DND-41 (cell line): ENCODE results near the gene DTNB.

ENCODE experiments used
- ATAC-seq: fragments of 200-7000 bp; cut with Tn5 transposase; 3 replicates; pipeline ENCODE4 v1.9.1; 2021; ENCODE audit warnings: low read depth; ENCODE audit not compliant: insufficient read depth
- DNase-seq: peaks from one replicate; pipeline ENCODE4 v3.0.0-alpha.2; 2020
- H2AFZ ChIP-seq: 2 replicates; pipeline ENCODE4 v1.6.0; 2012; ENCODE audit warnings: low read depth, low read length
- H3K27ac ChIP-seq: 2 replicates; pipeline ENCODE4 v1.5.1; 2012; ENCODE audit warnings: low read length, inconsistent platforms
- H3K27me3 ChIP-seq: fragments of 200-600 bp; sonication (generic); 2 replicates; pipeline ENCODE4 v1.6.0; 2012; ENCODE audit warnings: low read length, mild to moderate bottlenecking, inconsistent platforms; ENCODE audit not compliant: insufficient read depth, poor library complexity
- H3K36me3 ChIP-seq: 2 replicates; pipeline ENCODE4 v1.5.1; 2012; ENCODE audit warnings: low read length, inconsistent platforms; ENCODE audit not compliant: insufficient read depth
- H3K4me1 ChIP-seq: 2 replicates; pipeline ENCODE4 v1.5.1; 2012; ENCODE audit warnings: mild to moderate bottlenecking, low read length; ENCODE audit not compliant: insufficient read depth
- H3K4me2 ChIP-seq: 2 replicates; pipeline ENCODE4 v1.6.0; 2012; ENCODE audit warnings: mild to moderate bottlenecking, moderate library complexity, low read length, inconsistent platforms; ENCODE audit not compliant: insufficient read depth
- H3K4me3 ChIP-seq, 2 experiments: fragments of 200-600 bp in 1 of 2; shearing (Covaris generic) in 1 of 2; 2 replicates each; pipeline ENCODE4 v1.5.1; 2012 to 2016; ENCODE audit warnings: inconsistent platforms in 2 of 2, low read length in 2 of 2, mild to moderate bottlenecking in 2 of 2, low read depth in 1 of 2, moderate library complexity in 1 of 2
- H3K79me2 ChIP-seq: 2 replicates; pipeline ENCODE4 v1.6.0; 2012; ENCODE audit warnings: low read length, inconsistent platforms; ENCODE audit not compliant: insufficient read depth
- H3K9ac ChIP-seq: 2 replicates; pipeline ENCODE4 v1.6.0; 2012; ENCODE audit warnings: low read depth, mild to moderate bottlenecking, inconsistent platforms, low read length, moderate library complexity
- H3K9me3 ChIP-seq: 2 replicates; pipeline ENCODE4 v1.5.1; 2012; ENCODE audit warnings: low read length, moderate library complexity, mild to moderate bottlenecking, inconsistent platforms; ENCODE audit not compliant: insufficient read depth, severe bottlenecking
- H4K20me1 ChIP-seq: 2 replicates; pipeline ENCODE4 v1.6.0; 2012; ENCODE audit warnings: low read length; ENCODE audit not compliant: insufficient read depth
- CTCF ChIP-seq: IDR thresholded peaks from 2 replicates; pipeline ENCODE4 v1.5.1; 2012; ENCODE audit warnings: borderline replicate concordance, low read length, moderate library complexity, mild to moderate bottlenecking; ENCODE audit not compliant: poor library complexity, severe bottlenecking; ENCODE audit errors: extremely low read depth
- EZH2 ChIP-seq: IDR thresholded peaks from 3 replicates; pipeline ENCODE4 v1.6.1; 2012; ENCODE audit warnings: borderline replicate concordance, low read depth, mild to moderate bottlenecking, moderate library complexity, low read length, inconsistent platforms; ENCODE audit not compliant: severe bottlenecking

Gene DTNB

GRCh38 chr2:25387876-25388449 lies 285.4 kb downstream of the DTNB start:
- DNase-seq (no peak), ATAC-seq (no peak)
- H3K36me3 ChIP-seq: no peaks in the 10 kb centered on the region
- H4K20me1 ChIP-seq: no peaks in the 10 kb centered on the region
- H3K9me3 ChIP-seq: no peaks in the 10 kb centered on the region
- H3K27me3 ChIP-seq: no peaks in the 10 kb centered on the region
- H3K27ac ChIP-seq: no peak overlapping the region
- no peaks in the 10 kb centered on the region for H3K79me2 ChIP-seq
- H3K9ac ChIP-seq: no peak overlapping the region
- no peak for TF ChIP-seq EZH2
- H3K4me3 ChIP-seq: no peak overlapping the region
- no peaks in the 10 kb centered on the region for H3K4me1 ChIP-seq
- no peak overlapping the region for H2AFZ ChIP-seq
- no peak overlapping the region for H3K4me2 ChIP-seq

GRCh38 chr2:25386971-25387875 lies 286.2 kb downstream of the DTNB start:
- ATAC-seq (no peak), DNase-seq (no peak)
- TF ChIP-seq EZH2: no peak
- TF ChIP-seq CTCF: no peak
- no peaks in the 10 kb centered on the region for H3K36me3 ChIP-seq
- H3K79me2 ChIP-seq: no peaks in the 10 kb centered on the region
- no peaks in the 10 kb centered on the region for H3K27me3 ChIP-seq
- no peak overlapping the region for H3K4me2 ChIP-seq
- no peak overlapping the region for H3K4me3 ChIP-seq
- no peaks in the 10 kb centered on the region for H4K20me1 ChIP-seq
- no peaks in the 10 kb centered on the region for H3K4me1 ChIP-seq
- no peaks in the 10 kb centered on the region for H3K9me3 ChIP-seq
- no peak overlapping the region for H3K27ac ChIP-seq
- H2AFZ ChIP-seq: no peak overlapping the region
- H3K9ac ChIP-seq: no peak overlapping the region

GRCh38 chr2:25385910-25386309 lies 287.5 kb downstream of the DTNB start:
- H3K27me3 ChIP-seq: no peaks in the 10 kb centered on the region
- no peak overlapping the region for H3K9ac ChIP-seq
- no peak overlapping the region for H3K4me3 ChIP-seq
- no peaks in the 10 kb centered on the region for H4K20me1 ChIP-seq
- no peaks in the 10 kb centered on the region for H3K4me1 ChIP-seq
- H2AFZ ChIP-seq: no peak overlapping the region
- DNase-seq (no peak), ATAC-seq (no peak)
- TF ChIP-seq CTCF (no peak), EZH2 (no peak)
- no peaks in the 10 kb centered on the region for H3K9me3 ChIP-seq
- H3K27ac ChIP-seq: no peak overlapping the region
- H3K79me2 ChIP-seq: no peaks in the 10 kb centered on the region
- no peaks in the 10 kb centered on the region for H3K36me3 ChIP-seq
- no peak overlapping the region for H3K4me2 ChIP-seq

GRCh38 chr2:25383806-25384205 lies 289.6 kb downstream of the DTNB start:
- Histone ChIP-seq H3K9ac (no peak overlapping the region), H3K27ac (no peak overlapping the region), H3K79me2 (no peaks in the 10 kb centered on the region), H3K27me3 (no peaks in the 10 kb centered on the region), H4K20me1 (0 out of 2 replicates have a peak, but pooled peaks cover 2% of the 10 kb centered on the region), H3K4me2 (no peak overlapping the region), H3K9me3 (no peaks in the 10 kb centered on the region), H2AFZ (no peak overlapping the region), H3K4me3 (no peak overlapping the region), H3K36me3 (no peaks in the 10 kb centered on the region), H3K4me1 (no peaks in the 10 kb centered on the region)
- TF ChIP-seq EZH2 (no peak), CTCF (no peak)
- DNase-seq: no peak
- no peak for ATAC-seq
